ENCODE data around the gene NRL. TPM values are rescaled to one million over a fixed set of nuclear protein-coding genes. Genes with fewer than 3 reads are reported as not detected.
A peak's percentile ranks its signal among the peaks of the same experiment; 100 is the strongest.

Gene NRL
- total RNA-seq, 4 donors from 2014 or later: 0.79 to 4.5 (median 3.3) TPM

DNA sequence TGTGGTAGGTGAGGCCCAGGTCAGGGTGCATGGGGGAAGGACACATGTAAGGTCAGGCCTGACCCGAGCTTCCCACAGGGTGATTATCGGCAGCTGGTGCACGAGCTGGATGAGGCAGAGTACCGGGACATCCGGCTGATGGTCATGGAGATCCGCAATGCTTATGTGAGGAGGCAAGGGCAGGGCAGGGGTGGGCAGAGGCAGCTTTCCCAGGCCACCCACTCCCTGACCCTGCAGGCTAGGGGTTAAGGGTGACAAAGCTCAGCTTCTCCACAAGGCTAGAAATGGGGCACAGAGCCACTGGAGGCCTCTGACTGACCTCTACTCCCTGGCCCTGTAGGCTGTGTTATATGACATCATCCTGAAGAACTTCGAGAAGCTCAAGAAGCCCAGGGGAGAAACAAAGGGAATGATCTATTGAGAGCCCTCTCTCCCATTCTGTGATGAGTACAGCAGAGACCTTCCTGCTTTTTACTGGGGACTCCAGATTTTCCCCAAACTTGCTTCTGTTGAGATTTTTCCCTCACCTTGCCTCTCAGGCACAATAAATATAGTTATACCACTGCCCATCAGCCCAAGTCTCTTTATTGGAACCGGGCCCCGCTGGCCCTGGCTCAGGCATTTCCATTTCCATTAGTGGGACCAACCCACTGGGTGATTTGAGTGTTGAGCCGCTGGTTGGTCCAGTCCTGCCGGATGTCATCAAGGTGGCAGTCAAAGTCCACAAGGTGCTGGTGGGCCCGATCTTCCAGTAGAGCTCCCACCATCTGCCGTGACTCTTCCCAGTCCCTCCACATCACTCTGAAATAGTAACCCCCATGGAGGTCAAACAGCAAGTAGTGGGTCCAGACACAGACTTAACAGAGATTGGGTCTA is 23.9 kb upstream of the NRL start:
- intact Hi-C loops (cut with DNase I): no loop called here
- 82 to 92% methylated on average over 8 to 11 of the region's 13 CpGs for WGBS, 2 donors
- Histone ChIP-seq H3K27ac (peak overlapping the region in 1 of 4 donors; percentile 37), H3K27me3 (no peaks in the 10 kb centered on the region), H3K4me1 (peaks cover 38 to 68% (median 46%) of the 10 kb centered on the region in 3 donors), H3K36me3 (peaks cover 17 to 33% (median 17%) of the 10 kb centered on the region in 3 donors), H3K9me3 (no peaks in the 10 kb centered on the region), H3K4me3 (no peak overlapping the region)
- TF ChIP-seq, protein P1, sequence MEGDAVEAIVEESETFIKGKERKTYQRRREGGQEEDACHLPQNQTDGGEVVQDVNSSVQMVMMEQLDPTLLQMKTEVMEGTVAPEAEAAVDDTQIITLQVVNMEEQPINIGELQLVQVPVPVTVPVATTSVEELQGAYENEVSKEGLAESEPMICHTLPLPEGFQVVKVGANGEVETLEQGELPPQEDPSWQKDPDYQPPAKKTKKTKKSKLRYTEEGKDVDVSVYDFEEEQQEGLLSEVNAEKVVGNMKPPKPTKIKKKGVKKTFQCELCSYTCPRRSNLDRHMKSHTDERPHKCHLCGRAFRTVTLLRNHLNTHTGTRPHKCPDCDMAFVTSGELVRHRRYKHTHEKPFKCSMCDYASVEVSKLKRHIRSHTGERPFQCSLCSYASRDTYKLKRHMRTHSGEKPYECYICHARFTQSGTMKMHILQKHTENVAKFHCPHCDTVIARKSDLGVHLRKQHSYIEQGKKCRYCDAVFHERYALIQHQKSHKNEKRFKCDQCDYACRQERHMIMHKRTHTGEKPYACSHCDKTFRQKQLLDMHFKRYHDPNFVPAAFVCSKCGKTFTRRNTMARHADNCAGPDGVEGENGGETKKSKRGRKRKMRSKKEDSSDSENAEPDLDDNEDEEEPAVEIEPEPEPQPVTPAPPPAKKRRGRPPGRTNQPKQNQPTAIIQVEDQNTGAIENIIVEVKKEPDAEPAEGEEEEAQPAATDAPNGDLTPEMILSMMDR (IDR thresholded peaks at IDR 0.05): no peak
- no peak for TF ChIP-seq POLR2A (IDR thresholded peaks at IDR 0.05)
- no peak for DNase-seq

DNA sequence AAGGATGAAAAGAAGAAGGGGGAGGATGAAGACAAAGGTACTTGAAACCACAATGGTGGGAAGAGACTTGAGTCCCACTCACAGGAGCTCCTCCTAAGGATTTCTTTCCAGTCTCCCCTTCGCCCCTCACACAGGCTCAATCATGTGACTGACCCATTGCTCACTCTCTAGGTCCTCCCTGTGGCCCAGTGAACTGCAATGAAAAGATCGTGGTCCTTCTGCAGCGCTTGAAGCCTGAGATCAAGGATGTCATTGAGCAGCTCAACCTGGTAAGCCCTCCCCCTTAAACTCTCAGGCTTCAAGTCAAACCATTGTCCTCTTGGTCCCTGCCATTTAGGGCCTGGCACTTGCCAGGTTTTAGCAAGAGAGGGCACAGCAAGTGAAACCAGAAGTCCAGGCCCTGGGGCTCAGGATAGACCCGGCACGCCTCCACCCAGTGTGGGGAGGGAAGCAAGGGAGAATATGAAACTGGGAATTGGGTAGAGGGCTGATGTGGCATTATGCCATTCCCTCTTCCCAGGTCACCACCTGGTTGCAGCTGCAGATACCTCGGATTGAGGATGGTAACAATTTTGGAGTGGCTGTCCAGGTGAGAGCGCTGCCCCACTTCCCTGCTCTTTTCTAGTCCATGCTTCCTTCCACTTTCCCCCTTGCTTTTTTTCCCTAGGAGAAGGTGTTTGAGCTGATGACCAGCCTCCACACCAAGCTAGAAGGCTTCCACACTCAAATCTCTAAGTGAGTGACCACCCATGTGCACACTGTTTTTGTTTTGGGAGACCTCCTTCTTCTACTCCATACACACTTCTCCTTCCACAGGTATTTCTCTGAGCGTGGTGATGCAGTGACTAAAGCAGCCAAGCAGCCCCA is 23.0 kb upstream of the NRL start:
- TF ChIP-seq, protein P1 (IDR thresholded peaks at IDR 0.05): no peak
- TF ChIP-seq POLR2A (IDR thresholded peaks at IDR 0.05): no peak
- Histone ChIP-seq H3K27ac (peak overlapping the region in 2 of 4 donors; percentile 96 to 97), H3K4me3 (peak overlapping the region in 1 of 4 donors; percentile 100), H3K4me1 (peaks cover 38 to 68% (median 46%) of the 10 kb centered on the region in 3 donors), H3K9me3 (no peaks in the 10 kb centered on the region), H3K36me3 (peaks cover 17 to 27% (median 17%) of the 10 kb centered on the region in 3 donors), H3K27me3 (no peaks in the 10 kb centered on the region)
- no peak for DNase-seq
- WGBS, 2 donors: 87 to 88% methylated on average over 5 to 7 of the region's 8 CpGs
- intact Hi-C loops (cut with DNase I): no loop called here

DNA sequence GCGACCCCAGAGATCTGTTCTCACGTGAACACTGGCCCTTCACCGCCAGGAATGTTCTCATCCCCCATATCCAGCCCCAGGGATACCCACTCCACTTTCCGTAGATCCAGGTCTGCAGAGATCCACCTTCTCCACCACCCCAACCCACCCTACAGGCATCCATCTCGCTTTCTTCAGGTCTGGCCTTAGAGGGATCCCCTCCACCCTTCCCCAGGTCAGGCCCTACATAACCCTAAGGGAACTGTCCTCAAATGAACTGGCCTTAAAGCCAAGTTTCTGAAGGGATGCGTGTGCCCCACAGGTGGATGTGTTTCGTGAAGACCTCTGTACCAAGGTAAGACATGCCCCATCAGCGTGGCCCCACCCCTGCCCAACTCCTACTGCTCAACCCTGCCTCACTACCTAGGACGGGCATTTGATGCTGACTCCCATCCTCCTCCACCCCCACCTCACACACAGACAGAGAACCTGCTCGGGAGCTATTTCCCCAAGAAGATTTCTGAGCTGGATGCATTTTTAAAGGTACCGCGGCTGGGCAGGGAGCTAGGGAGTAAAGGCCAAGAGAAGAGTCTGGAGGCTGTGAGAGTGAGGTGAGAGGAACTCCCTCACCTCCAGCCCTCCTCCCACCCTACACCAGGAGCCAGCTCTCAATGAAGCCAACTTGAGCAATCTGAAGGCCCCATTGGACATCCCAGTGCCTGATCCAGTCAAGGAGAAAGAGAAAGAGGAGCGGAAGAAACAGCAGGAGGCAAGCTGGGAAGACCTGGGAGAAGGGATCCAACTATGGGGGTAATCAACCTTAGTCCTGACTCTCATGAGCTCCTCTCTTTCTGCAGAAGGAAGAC is 22.2 kb upstream of the NRL start:
- DNase-seq: no peak
- H3K27ac ChIP-seq: peak overlapping the region; percentile 95 to 98 (median 96)
- peaks cover 17 to 27% (median 17%) of the 10 kb centered on the region in 3 donors for H3K36me3 ChIP-seq
- intact Hi-C loops (cut with DNase I): no loop called here
- no peaks in the 10 kb centered on the region for H3K9me3 ChIP-seq
- H3K4me1 ChIP-seq: peaks cover 31 to 68% (median 41%) of the 10 kb centered on the region in 3 donors
- WGBS, 2 donors: 16 to 24% methylated on average over 9 of the region's 13 CpGs
- TF ChIP-seq, protein P1 (IDR thresholded peaks at IDR 0.05): no peak
- TF ChIP-seq POLR2A (IDR thresholded peaks at IDR 0.05): no peak
- H3K4me3 ChIP-seq: peak overlapping the region; percentile 77 to 100 (median 88)
- H3K27me3 ChIP-seq: no peaks in the 10 kb centered on the region

DNA sequence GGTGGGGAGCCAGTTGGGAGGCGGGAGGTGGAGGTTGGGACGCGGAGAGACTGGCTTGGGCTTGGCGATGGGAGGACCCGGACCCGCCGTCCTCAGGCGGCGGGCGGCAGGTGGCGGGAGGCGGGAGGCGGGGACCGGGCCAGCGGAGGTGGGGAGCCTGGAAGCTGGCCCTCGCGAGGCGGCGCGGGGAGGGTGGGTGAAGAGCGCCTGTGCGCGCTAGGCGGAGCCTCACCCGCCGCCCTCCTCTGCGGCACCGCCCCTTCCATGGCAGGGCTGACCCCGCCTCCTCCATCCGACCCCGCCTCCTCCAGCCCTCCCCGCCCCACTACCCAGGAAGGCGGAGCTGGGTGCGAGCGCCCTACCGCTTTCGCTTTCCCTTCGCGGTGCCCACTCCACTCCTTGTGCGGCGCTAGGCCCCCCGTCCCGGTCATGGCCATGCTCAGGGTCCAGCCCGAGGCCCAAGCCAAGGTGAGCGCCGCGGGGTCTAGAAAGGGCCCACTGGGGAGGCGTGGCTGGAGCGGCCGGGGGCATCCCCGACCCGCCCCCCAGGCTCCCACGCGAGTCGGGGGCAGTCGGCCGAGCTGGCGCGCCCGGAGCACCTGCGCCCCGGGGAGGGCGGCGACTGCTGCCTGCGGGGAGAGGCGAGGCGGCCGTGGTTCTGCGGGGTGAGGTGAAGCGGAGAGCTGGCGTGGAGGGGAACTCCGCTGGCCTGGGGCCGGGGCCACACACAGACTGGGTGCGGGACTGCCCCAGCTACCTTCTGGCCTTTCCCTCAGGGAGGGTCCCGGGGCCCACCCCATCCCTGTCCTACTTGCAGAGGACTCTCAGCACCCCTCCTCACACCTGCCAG is 21.3 kb upstream of the NRL start, which contains the start of gene PSME1:
TSS of gene PSME1 (plus strand) at position 361 of the 850 bp plus-strand sequence. CDS start at position 430, 69 bp downstream.
- Histone ChIP-seq H3K9me3 (no peaks in the 10 kb centered on the region), H3K27ac (peak within 1 kb of the TSS; percentile 95 to 98 (median 96)), H3K4me1 (peaks cover 31 to 73% (median 41%) of the 10 kb centered on the region in 3 donors), H3K36me3 (peaks cover 17 to 27% (median 17%) of the 10 kb centered on the region in 3 donors), H3K4me3 (peak within 1 kb of the TSS; percentile 77 to 100 (median 88)), H3K27me3 (no peaks in the 10 kb centered on the region)
- WGBS, 2 donors: 0% methylated on average over 14 to 15 of the region's 75 CpGs
- DNase-seq: peak; percentile 57
- peak in 2 of 4 donors; percentile 33 to 71 for TF ChIP-seq POLR2A (IDR thresholded peaks at IDR 0.05)
- TF ChIP-seq, protein P1 (IDR thresholded peaks at IDR 0.05): peak in 2 of 6 experiments; percentile 16 to 18
- intact Hi-C loops (cut with DNase I): no loop called here
